ENCODE measurements around the gene REEP6. TPM values are rescaled to one million over a fixed set of nuclear protein-coding genes. Genes with fewer than 3 reads are reported as not detected.
A peak's percentile ranks its signal among the peaks of the same experiment; 100 is the strongest.

The REEP6 gene
- total RNA-seq, 1 experiment from 2014 or later, result 9.2 TPM

DNA sequence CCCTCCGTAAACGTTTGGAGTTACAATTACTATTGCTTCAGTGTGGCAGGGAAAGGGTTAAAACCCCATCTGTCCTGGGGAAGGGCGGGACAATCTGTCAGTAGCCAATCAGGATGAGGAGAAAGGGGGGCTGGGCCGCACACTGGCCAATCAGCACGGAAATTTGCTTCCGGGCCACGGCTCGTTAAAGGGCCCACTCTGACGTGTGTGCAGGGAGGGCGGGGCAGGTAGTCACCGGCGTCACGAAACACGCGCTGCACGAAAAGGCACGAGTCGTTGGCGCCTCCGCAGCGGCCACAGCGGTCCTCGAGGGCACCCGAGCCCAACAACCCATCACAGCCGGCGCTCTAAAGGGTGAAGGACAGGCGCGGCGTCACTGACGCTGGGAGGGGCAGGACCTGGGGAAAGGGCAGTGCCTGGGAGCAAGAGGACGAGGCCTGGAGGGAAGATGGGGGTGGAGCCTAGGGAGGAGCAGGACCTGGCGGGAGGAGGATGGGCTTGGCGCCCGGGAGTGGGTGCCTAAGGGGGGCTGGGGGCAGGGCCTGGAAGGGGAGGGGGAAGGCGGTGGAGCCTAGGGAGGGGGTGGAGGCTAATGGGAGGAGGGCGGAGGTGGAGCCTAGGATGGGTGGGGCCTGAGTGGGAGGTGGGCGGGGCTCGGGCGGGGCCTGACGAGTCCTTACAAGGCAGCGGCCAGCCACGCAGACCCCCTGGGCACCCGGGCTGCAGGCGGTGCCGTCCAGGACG lies 17.0 kb downstream of the REEP6 start:
- no TSS peak for BruUV-seq (replicated peaks)
- in situ Hi-C loops (cut with HindIII; ENCODE audit: low pct_unique_long_range_greater_than_20kb, low sequenced_read_pairs) (no loop called here), intact Hi-C loops (cut with micrococcal nuclease; ENCODE audit: unreplicated experiment) (no loop called here)
- ATAC-seq (peak; percentile 84), DNase-seq (ENCODE audit: low read depth, low spot score) (peak; percentile 58)
- Histone ChIP-seq H3K27ac (ENCODE audit: low read length) (no peak overlapping the region), H3K36me3 (ENCODE audit: control insufficient read depth, insufficient read depth, low read length) (peaks cover 2% of the 10 kb centered on the region; the same call in 1 of the 2 replicates), H3K4me3 (ENCODE audit: low read depth in 2 of 2, low read length in 2 of 2) (peak overlapping the region; percentile 35 to 39), H3K4me1 (ENCODE audit: control insufficient read depth, insufficient read depth, low read length) (no peaks in the 10 kb centered on the region), H3K9me3 (ENCODE audit: control insufficient read depth, insufficient read depth, low read depth, low read length) (no peaks in the 10 kb centered on the region), H3K27me3 (ENCODE audit: control insufficient read depth, insufficient read depth, low read length) (no peaks in the 10 kb centered on the region)
- TF ChIP-seq SIN3A (IDR thresholded peaks at IDR 0.05; ENCODE audit: borderline replicate concordance, insufficient read depth, low read depth, low read length) (no peak), TCF7L2 (IDR thresholded peaks at IDR 0.05; ENCODE audit: low read depth, low read length) (no peak), POLR2AphosphoS5 (IDR thresholded peaks at IDR 0.05; ENCODE audit: low read depth, low read length) (no peak)
- TF ChIP-seq, protein P1, sequence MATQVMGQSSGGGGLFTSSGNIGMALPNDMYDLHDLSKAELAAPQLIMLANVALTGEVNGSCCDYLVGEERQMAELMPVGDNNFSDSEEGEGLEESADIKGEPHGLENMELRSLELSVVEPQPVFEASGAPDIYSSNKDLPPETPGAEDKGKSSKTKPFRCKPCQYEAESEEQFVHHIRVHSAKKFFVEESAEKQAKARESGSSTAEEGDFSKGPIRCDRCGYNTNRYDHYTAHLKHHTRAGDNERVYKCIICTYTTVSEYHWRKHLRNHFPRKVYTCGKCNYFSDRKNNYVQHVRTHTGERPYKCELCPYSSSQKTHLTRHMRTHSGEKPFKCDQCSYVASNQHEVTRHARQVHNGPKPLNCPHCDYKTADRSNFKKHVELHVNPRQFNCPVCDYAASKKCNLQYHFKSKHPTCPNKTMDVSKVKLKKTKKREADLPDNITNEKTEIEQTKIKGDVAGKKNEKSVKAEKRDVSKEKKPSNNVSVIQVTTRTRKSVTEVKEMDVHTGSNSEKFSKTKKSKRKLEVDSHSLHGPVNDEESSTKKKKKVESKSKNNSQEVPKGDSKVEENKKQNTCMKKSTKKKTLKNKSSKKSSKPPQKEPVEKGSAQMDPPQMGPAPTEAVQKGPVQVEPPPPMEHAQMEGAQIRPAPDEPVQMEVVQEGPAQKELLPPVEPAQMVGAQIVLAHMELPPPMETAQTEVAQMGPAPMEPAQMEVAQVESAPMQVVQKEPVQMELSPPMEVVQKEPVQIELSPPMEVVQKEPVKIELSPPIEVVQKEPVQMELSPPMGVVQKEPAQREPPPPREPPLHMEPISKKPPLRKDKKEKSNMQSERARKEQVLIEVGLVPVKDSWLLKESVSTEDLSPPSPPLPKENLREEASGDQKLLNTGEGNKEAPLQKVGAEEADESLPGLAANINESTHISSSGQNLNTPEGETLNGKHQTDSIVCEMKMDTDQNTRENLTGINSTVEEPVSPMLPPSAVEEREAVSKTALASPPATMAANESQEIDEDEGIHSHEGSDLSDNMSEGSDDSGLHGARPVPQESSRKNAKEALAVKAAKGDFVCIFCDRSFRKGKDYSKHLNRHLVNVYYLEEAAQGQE (IDR thresholded peaks at IDR 0.05; ENCODE audit: insufficient read depth in 1 of 2, low read depth in 2 of 2, low read length in 1 of 2), result no peak
- TF ChIP-seq, protein P2, sequence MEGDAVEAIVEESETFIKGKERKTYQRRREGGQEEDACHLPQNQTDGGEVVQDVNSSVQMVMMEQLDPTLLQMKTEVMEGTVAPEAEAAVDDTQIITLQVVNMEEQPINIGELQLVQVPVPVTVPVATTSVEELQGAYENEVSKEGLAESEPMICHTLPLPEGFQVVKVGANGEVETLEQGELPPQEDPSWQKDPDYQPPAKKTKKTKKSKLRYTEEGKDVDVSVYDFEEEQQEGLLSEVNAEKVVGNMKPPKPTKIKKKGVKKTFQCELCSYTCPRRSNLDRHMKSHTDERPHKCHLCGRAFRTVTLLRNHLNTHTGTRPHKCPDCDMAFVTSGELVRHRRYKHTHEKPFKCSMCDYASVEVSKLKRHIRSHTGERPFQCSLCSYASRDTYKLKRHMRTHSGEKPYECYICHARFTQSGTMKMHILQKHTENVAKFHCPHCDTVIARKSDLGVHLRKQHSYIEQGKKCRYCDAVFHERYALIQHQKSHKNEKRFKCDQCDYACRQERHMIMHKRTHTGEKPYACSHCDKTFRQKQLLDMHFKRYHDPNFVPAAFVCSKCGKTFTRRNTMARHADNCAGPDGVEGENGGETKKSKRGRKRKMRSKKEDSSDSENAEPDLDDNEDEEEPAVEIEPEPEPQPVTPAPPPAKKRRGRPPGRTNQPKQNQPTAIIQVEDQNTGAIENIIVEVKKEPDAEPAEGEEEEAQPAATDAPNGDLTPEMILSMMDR (IDR thresholded peaks at IDR 0.05), result no peak
- POLR2A ChIA-PET, result no interaction called here
- CTCF ChIA-PET, result no interaction called here

DNA sequence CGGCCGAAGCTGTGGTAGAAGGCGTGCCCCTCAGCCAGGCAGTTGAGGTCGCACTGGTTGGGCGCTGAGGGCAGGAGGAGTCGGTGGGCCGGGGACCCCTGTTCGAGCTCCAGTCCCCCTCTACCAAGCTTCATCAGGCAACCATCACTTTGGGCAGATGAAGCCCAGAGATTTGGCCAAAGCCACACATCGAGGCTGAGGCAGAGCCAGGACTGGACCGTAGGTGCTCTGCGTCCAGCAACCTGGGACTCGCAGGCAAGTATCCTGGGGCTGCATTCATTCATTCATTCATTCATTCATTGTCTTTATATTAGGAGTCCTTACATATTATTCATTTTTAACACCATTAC lies 17.5 kb downstream of the REEP6 start:
- in situ Hi-C loops (cut with HindIII; ENCODE audit: low pct_unique_long_range_greater_than_20kb, low sequenced_read_pairs), result no loop called here
- ChIA-PET POLR2A (no interaction called here), CTCF (no interaction called here)
- Histone ChIP-seq H3K4me3 (ENCODE audit: low read depth in 2 of 2, low read length in 2 of 2) (no peak overlapping the region), H3K4me1 (ENCODE audit: control insufficient read depth, insufficient read depth, low read length) (no peaks in the 10 kb centered on the region), H3K27me3 (ENCODE audit: control insufficient read depth, insufficient read depth, low read length) (no peaks in the 10 kb centered on the region), H3K36me3 (ENCODE audit: control insufficient read depth, insufficient read depth, low read length) (peaks cover 2% of the 10 kb centered on the region; the same call in 1 of the 2 replicates), H3K27ac (ENCODE audit: low read length) (no peak overlapping the region), H3K9me3 (ENCODE audit: control insufficient read depth, insufficient read depth, low read depth, low read length) (no peaks in the 10 kb centered on the region)
- DNase-seq (ENCODE audit: low read depth, low spot score) (no peak), ATAC-seq (no peak)
- intact Hi-C loops (cut with micrococcal nuclease; ENCODE audit: unreplicated experiment), result no loop called here
- TF ChIP-seq POLR2AphosphoS5 (IDR thresholded peaks at IDR 0.05; ENCODE audit: low read depth, low read length), result no peak
- TF ChIP-seq, protein P2 (IDR thresholded peaks at IDR 0.05), result no peak
- no peak for TF ChIP-seq TCF7L2 (IDR thresholded peaks at IDR 0.05; ENCODE audit: low read depth, low read length)
- no peak for TF ChIP-seq SIN3A (IDR thresholded peaks at IDR 0.05; ENCODE audit: borderline replicate concordance, insufficient read depth, low read depth, low read length)
- TF ChIP-seq, protein P1 (IDR thresholded peaks at IDR 0.05; ENCODE audit: insufficient read depth in 1 of 2, low read depth in 2 of 2, low read length in 1 of 2), result no peak
- BruUV-seq (replicated peaks), result TSS peak; percentile 61

All from Panc1 (cell line).